ENCODE data around the gene MGST2.
"Not testable (repeated sequence)": the region's sequence is repeated elsewhere in the genome, so short reads cannot be mapped to it uniquely, and the experiment has no call there.

The MGST2 gene

GRCh38 chr4:139698167-139698925, 32.7 kb downstream of the MGST2 start:
- H3K4me3 ChIP-seq (ENCODE audit: low read depth, low read length); DNase-seq (ENCODE audit: low read depth): not testable (repeated sequence)
- TF ChIP-seq CTCF (IDR thresholded peaks at IDR 0.05; ENCODE audit: low read depth, low read length, missing control alignments): peak; percentile 13

GRCh38 chr4:139700568-139700967, 34.9 kb downstream of the MGST2 start:
- no peak overlapping the region for H3K4me3 ChIP-seq (ENCODE audit: low read depth, low read length)
- no peak for TF ChIP-seq CTCF (IDR thresholded peaks at IDR 0.05; ENCODE audit: low read depth, low read length, missing control alignments)
- DNase-seq (ENCODE audit: low read depth): no peak

- peak; percentile 14 for TF ChIP-seq CTCF (IDR thresholded peaks at IDR 0.05; ENCODE audit: low read depth, low read length, missing control alignments)
- no peak for DNase-seq (ENCODE audit: low read depth)
- no peak overlapping the region for H3K4me3 ChIP-seq (ENCODE audit: low read depth, low read length)
These were observed 39.4 kb downstream of the MGST2 start for GRCh38 chr4:139704915-139705485.

- DNase-seq (ENCODE audit: low read depth): no peak
- H3K4me3 ChIP-seq (ENCODE audit: low read depth, low read length): no peak overlapping the region
These were observed 44.0 kb downstream of the MGST2 start for GRCh38 chr4:139709660-139710059.

GRCh38 chr4:139710073-139710472, 44.5 kb downstream of the MGST2 start:
- no peak for TF ChIP-seq CTCF (IDR thresholded peaks at IDR 0.05; ENCODE audit: low read depth, low read length, missing control alignments)
- DNase-seq (ENCODE audit: low read depth): no peak
- H3K4me3 ChIP-seq (ENCODE audit: low read depth, low read length): no peak overlapping the region

More at GRCh38 chr4:139709660-139710059, 44.0 kb downstream of the MGST2 start:
- TF ChIP-seq CTCF (IDR thresholded peaks at IDR 0.05; ENCODE audit: low read depth, low read length, missing control alignments): no peak

- no peak for TF ChIP-seq CTCF (IDR thresholded peaks at IDR 0.05; ENCODE audit: low read depth, low read length, missing control alignments)
- no peak for DNase-seq (ENCODE audit: low read depth)
- no peak overlapping the region for H3K4me3 ChIP-seq (ENCODE audit: low read depth, low read length)
These were observed 45.8 kb downstream of the MGST2 start for GRCh38 chr4:139711461-139711860.

- no peak overlapping the region for H3K4me3 ChIP-seq (ENCODE audit: low read depth, low read length)
- DNase-seq (ENCODE audit: low read depth): no peak
- no peak for TF ChIP-seq CTCF (IDR thresholded peaks at IDR 0.05; ENCODE audit: low read depth, low read length, missing control alignments)
These were observed 47.3 kb downstream of the MGST2 start for GRCh38 chr4:139712882-139713281.

Data from GM12864 (cell line).